ENCODE results near the gene FLT3LG.

DNA sequence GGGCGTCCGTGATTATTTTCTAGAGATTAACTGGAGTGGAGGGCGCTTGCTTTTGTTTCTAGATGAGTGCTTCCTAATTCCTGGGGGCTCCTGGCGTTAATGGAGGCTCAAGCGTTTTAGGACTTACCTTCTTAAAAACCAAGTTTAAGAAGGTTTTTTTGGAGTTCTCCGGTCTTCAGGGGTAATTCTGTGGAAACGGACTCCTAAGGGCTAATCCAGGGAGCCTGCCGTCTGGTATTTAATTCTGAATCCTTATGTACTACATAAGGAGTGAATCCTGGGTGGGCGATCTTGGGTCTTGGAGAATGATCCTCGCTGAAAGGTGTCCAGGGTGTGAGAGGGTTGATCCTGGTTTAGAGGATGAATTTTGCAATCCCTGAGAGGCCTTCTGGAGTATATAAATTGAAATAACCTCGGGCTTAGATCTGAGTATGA is 22.6 kb downstream of the FLT3LG start:
- TF ChIP-seq, protein P1, sequence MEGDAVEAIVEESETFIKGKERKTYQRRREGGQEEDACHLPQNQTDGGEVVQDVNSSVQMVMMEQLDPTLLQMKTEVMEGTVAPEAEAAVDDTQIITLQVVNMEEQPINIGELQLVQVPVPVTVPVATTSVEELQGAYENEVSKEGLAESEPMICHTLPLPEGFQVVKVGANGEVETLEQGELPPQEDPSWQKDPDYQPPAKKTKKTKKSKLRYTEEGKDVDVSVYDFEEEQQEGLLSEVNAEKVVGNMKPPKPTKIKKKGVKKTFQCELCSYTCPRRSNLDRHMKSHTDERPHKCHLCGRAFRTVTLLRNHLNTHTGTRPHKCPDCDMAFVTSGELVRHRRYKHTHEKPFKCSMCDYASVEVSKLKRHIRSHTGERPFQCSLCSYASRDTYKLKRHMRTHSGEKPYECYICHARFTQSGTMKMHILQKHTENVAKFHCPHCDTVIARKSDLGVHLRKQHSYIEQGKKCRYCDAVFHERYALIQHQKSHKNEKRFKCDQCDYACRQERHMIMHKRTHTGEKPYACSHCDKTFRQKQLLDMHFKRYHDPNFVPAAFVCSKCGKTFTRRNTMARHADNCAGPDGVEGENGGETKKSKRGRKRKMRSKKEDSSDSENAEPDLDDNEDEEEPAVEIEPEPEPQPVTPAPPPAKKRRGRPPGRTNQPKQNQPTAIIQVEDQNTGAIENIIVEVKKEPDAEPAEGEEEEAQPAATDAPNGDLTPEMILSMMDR (IDR thresholded peaks at IDR 0.05; ENCODE audit: low read depth, low read length), result no peak
- TF ChIP-seq EZH2phosphoT487 (IDR thresholded peaks at IDR 0.05; ENCODE audit: low read depth), result no peak

Data from OCI-LY3 (cell line).